Limb (tissue), 2 donors: ENCODE measurements around the gene NUTF2.
"Not testable (repeated sequence)": the region's sequence is repeated elsewhere in the genome, so short reads cannot be mapped to it uniquely, and the experiment has no call there.

Experiments used
- DNase-seq, 2 donors: peaks; one replicate each; pipeline ENCODE4 v3.0.0-alpha.2; 2016; ENCODE audit errors: extremely low spot score in 2 of 2

Gene NUTF2

GRCh38 chr16:67864044-67864443, 17.3 kb downstream of the NUTF2 start:
- not testable (repeated sequence) for DNase-seq

- DNase-seq, result no peak
Observed at GRCh38 chr16:67864594-67864993, 17.9 kb downstream of the NUTF2 start.

GRCh38 chr16:67865318-67865717, 18.6 kb downstream of the NUTF2 start:
- no peak for DNase-seq

GRCh38 chr16:67868290-67868689, 21.6 kb downstream of the NUTF2 start:
- no peak for DNase-seq

- DNase-seq, result no peak
Observed at GRCh38 chr16:67869653-67870052, 22.9 kb downstream of the NUTF2 start.

- no peak for DNase-seq
Observed at GRCh38 chr16:67871256-67871655, 24.5 kb downstream of the NUTF2 start.

GRCh38 chr16:67872131-67872630, 25.4 kb downstream of the NUTF2 start:
- DNase-seq, result no peak

- peak; percentile 58 to 88 for DNase-seq
Observed at GRCh38 chr16:67872631-67873434, 26.1 kb downstream of the NUTF2 start, which contains the start of gene EDC4. Gene EDC4, plus strand, starts transcription at chr16:67873052. Its CDS starts 210 bp downstream, at chr16:67873262.

- DNase-seq, result no peak
Observed at GRCh38 chr16:67873435-67874370, 27.0 kb downstream of the NUTF2 start.

- no peak for DNase-seq
Observed at GRCh38 chr16:67874372-67874771, 27.6 kb downstream of the NUTF2 start.

GRCh38 chr16:67877064-67877463, 30.3 kb downstream of the NUTF2 start:
- no peak for DNase-seq

- DNase-seq, result no peak
Observed at GRCh38 chr16:67878232-67878631, 31.5 kb downstream of the NUTF2 start.

GRCh38 chr16:67878846-67879245, 32.1 kb downstream of the NUTF2 start:
- no peak for DNase-seq

GRCh38 chr16:67879462-67879861, 32.7 kb downstream of the NUTF2 start:
- DNase-seq, result no peak

- no peak for DNase-seq
Observed at GRCh38 chr16:67879936-67880335, 33.2 kb downstream of the NUTF2 start.

GRCh38 chr16:67880584-67880983, 33.9 kb downstream of the NUTF2 start:
- DNase-seq, result no peak

GRCh38 chr16:67881621-67882161, 35.0 kb downstream of the NUTF2 start:
- DNase-seq, result peak in 1 of 2 donors; percentile 9

- peak in 1 of 2 donors; percentile 16 for DNase-seq
Observed at GRCh38 chr16:67882374-67883145, 35.8 kb downstream of the NUTF2 start.

GRCh38 chr16:67883146-67883871, 36.6 kb downstream of the NUTF2 start:
- no peak for DNase-seq

GRCh38 chr16:67883872-67884261, 37.1 kb downstream of the NUTF2 start:
- DNase-seq, result peak in 1 of 2 donors; percentile 71
